ENCODE results near the gene N4BP2.

- no peak for TF ChIP-seq SUZ12 (IDR thresholded peaks at IDR 0.05)
- TF ChIP-seq ELF4 (IDR thresholded peaks at IDR 0.05): no peak
- no peak for TF ChIP-seq SP1 (IDR thresholded peaks at IDR 0.05)
- no peak for TF ChIP-seq FOXM1 (IDR thresholded peaks at IDR 0.05; ENCODE audit: borderline replicate concordance)
Observed at GRCh38 chr4:40058854-40059253, 2.2 kb downstream of the N4BP2 start.
